Activated naive CD8-positive, alpha-beta T cell treated with anti-CD3 and anti-CD28 coated beads, Interleukin-2, amount 50 U/mL, for 16 hours (primary cell): ENCODE data around the gene SLC35B2.
A peak's percentile ranks its signal among the peaks of the same experiment; 100 is the strongest.

Experiments
- DNase-seq: peaks from one replicate; pipeline ENCODE4 v3.0.0-alpha.2; 2020; ENCODE audit warnings: low read depth, low spot score

SLC35B2 gene

GRCh38 chr6:44253307-44254101, 3.8 kb downstream of the SLC35B2 start:
- no peak for DNase-seq

- DNase-seq = no peak
Measured at GRCh38 chr6:44251576-44252524, 5.5 kb downstream of the SLC35B2 start.

- DNase-seq = no peak
Measured at GRCh38 chr6:44250718-44251123, 6.6 kb downstream of the SLC35B2 start.

- DNase-seq = no peak
Measured at GRCh38 chr6:44250067-44250717, 7.1 kb downstream of the SLC35B2 start.

- no peak for DNase-seq
Measured at GRCh38 chr6:44249082-44249748, 8.1 kb downstream of the SLC35B2 start.

- DNase-seq = no peak
Measured at GRCh38 chr6:44248579-44248978, 8.7 kb downstream of the SLC35B2 start.

GRCh38 chr6:44247338-44248302, 9.7 kb downstream of the SLC35B2 start:
- peak; percentile 74 for DNase-seq

- peak; percentile 97 for DNase-seq
Measured at GRCh38 chr6:44246663-44247337, 10.5 kb downstream of the SLC35B2 start, which contains the start of gene HSP90AB1. HSP90AB1 (plus strand) TSS chr6:44247101; CDS start chr6:44248630, 1,529 bp downstream.

GRCh38 chr6:44245912-44246662, 11.2 kb downstream of the SLC35B2 start:
- peak; percentile 70 for DNase-seq

- DNase-seq = no peak
Measured at GRCh38 chr6:44245391-44245911, 11.9 kb downstream of the SLC35B2 start.

GRCh38 chr6:44243345-44243744, 14.0 kb downstream of the SLC35B2 start:
- DNase-seq = no peak

GRCh38 chr6:44238687-44239350, 18.5 kb downstream of the SLC35B2 start:
- DNase-seq = no peak

- peak; percentile 59 for DNase-seq
Measured at GRCh38 chr6:44237813-44238433, 19.4 kb downstream of the SLC35B2 start.

- DNase-seq = no peak
Measured at GRCh38 chr6:44237021-44237812, 20.1 kb downstream of the SLC35B2 start.

GRCh38 chr6:44235891-44236516, 21.3 kb downstream of the SLC35B2 start:
- DNase-seq = no peak

- DNase-seq = no peak
Measured at GRCh38 chr6:44235269-44235668, 22.1 kb downstream of the SLC35B2 start.
